ENCODE data around the gene MXRA7.
A peak's percentile ranks its signal among the peaks of the same experiment; 100 is the strongest.
"Not testable (repeated sequence)": the region's sequence is repeated elsewhere in the genome, so short reads cannot be mapped to it uniquely, and the experiment has no call there.

MXRA7 gene

GRCh38 chr17:76716146-76716838 lies 5.5 kb upstream of the MXRA7 start:
- peak; percentile 100 for DNase-seq (ENCODE audit: low read depth)

GRCh38 chr17:76715496-76715830 lies 4.7 kb upstream of the MXRA7 start:
- DNase-seq (ENCODE audit: low read depth), result no peak

- DNase-seq (ENCODE audit: low read depth), result no peak
Observed at GRCh38 chr17:76714822-76715495, 4.2 kb upstream of the MXRA7 start.

GRCh38 chr17:76714336-76714735 lies 3.6 kb upstream of the MXRA7 start:
- DNase-seq (ENCODE audit: low read depth), result no peak

- DNase-seq (ENCODE audit: low read depth), result no peak
Observed at GRCh38 chr17:76713765-76714164, 3.0 kb upstream of the MXRA7 start.

- not testable (repeated sequence) for DNase-seq (ENCODE audit: low read depth)
Observed at GRCh38 chr17:76712321-76712720, 1.6 kb upstream of the MXRA7 start.

- not testable (repeated sequence) for DNase-seq (ENCODE audit: low read depth)
Observed at GRCh38 chr17:76709951-76710862, 558 bp downstream of the MXRA7 start.

- peak; percentile 88 for DNase-seq (ENCODE audit: low read depth)
Observed at GRCh38 chr17:76709077-76709950, 1.5 kb downstream of the MXRA7 start.

- no peak for DNase-seq (ENCODE audit: low read depth)
Observed at GRCh38 chr17:76707985-76708807, 2.6 kb downstream of the MXRA7 start.

- no peak for DNase-seq (ENCODE audit: low read depth)
Observed at GRCh38 chr17:76706817-76707216, 3.9 kb downstream of the MXRA7 start.

GRCh38 chr17:76704805-76705204 lies 6.0 kb downstream of the MXRA7 start:
- DNase-seq (ENCODE audit: low read depth), result no peak

GRCh38 chr17:76702941-76703637 lies 7.7 kb downstream of the MXRA7 start:
- DNase-seq (ENCODE audit: low read depth), result no peak

GRCh38 chr17:76702076-76702475 lies 8.7 kb downstream of the MXRA7 start:
- no peak for DNase-seq (ENCODE audit: low read depth)

GRCh38 chr17:76701471-76701967 lies 9.2 kb downstream of the MXRA7 start:
- DNase-seq (ENCODE audit: low read depth), result no peak

- peak; percentile 66 for DNase-seq (ENCODE audit: low read depth)
Observed at GRCh38 chr17:76700617-76701470, 9.9 kb downstream of the MXRA7 start.

- DNase-seq (ENCODE audit: low read depth), result no peak
Observed at GRCh38 chr17:76700270-76700616, 10.5 kb downstream of the MXRA7 start.

GRCh38 chr17:76698466-76698977 lies 12.2 kb downstream of the MXRA7 start:
- DNase-seq (ENCODE audit: low read depth), result not testable (repeated sequence)

GRCh38 chr17:76697702-76698465 lies 12.9 kb downstream of the MXRA7 start:
- no peak for DNase-seq (ENCODE audit: low read depth)

Data from non-pigmented ciliary epithelial cell (primary cell).